Mesendoderm (in vitro differentiated cells): ENCODE measurements around the gene PACSIN1.

Experiments
- DNase-seq: peaks from one replicate; pipeline ENCODE4 v3.0.0; 2013
- H2AK5ac ChIP-seq: 2 replicates; pipeline ENCODE4 v1.6.1; 2013; ENCODE audit warnings: low read length, inconsistent platforms
- H2BK120ac ChIP-seq: 2 replicates; pipeline ENCODE4 v1.6.1; 2013; ENCODE audit warnings: low read depth, mild to moderate bottlenecking, low read length, moderate library complexity, mixed read lengths
- H2BK15ac ChIP-seq: replicated peaks from 2 replicates; pipeline ENCODE4 v1.6.1; 2013; ENCODE audit warnings: low read depth, mild to moderate bottlenecking, moderate library complexity
- H2BK5ac ChIP-seq: 2 replicates; pipeline ENCODE4 v1.6.1; 2013; ENCODE audit warnings: low read length, inconsistent platforms
- H3K18ac ChIP-seq: 2 replicates; pipeline ENCODE4 v1.6.1; 2013; ENCODE audit warnings: mild to moderate bottlenecking, low read length, mixed read lengths
- H3K23ac ChIP-seq: one replicate; pipeline ENCODE4 v1.6.1; 2013; ENCODE audit warnings: low read length
- H3K27ac ChIP-seq: 2 replicates; pipeline ENCODE4 v1.5.1; 2013; ENCODE audit warnings: low read depth, mild to moderate bottlenecking, inconsistent platforms, low read length, moderate library complexity
- H3K27me3 ChIP-seq: 2 replicates; pipeline ENCODE4 v1.6.1; 2013; ENCODE audit warnings: low read length, control low read depth, mild to moderate bottlenecking, inconsistent platforms; ENCODE audit not compliant: insufficient read depth, poor library complexity
- H3K36me3 ChIP-seq: 2 replicates; pipeline ENCODE4 v1.6.1; 2013; ENCODE audit warnings: low read length, inconsistent platforms; ENCODE audit not compliant: control insufficient read depth, insufficient read depth
- H3K4ac ChIP-seq: one replicate; pipeline ENCODE4 v1.6.1; 2013; ENCODE audit warnings: low read depth, mild to moderate bottlenecking, low read length, moderate library complexity
- H3K4me1 ChIP-seq: 2 replicates; pipeline ENCODE4 v1.6.1; 2013; ENCODE audit warnings: low read depth, low read length, inconsistent platforms; ENCODE audit not compliant: control insufficient read depth
- H3K4me2 ChIP-seq: 2 replicates; pipeline ENCODE4 v1.6.1; 2013; ENCODE audit warnings: low read length
- H3K4me3 ChIP-seq: 2 replicates; pipeline ENCODE4 v1.5.1; 2013; ENCODE audit warnings: mild to moderate bottlenecking, low read length
- H3K56ac ChIP-seq: one replicate; pipeline ENCODE4 v1.6.1; 2013; ENCODE audit warnings: low read length
- H3K79me1 ChIP-seq: 2 replicates; pipeline ENCODE4 v1.6.1; 2013; ENCODE audit warnings: low read length, inconsistent platforms
- H3K79me2 ChIP-seq: 2 replicates; pipeline ENCODE4 v1.6.1; 2013; ENCODE audit warnings: mild to moderate bottlenecking, low read length; ENCODE audit not compliant: control insufficient read depth, insufficient read depth
- H3K9ac ChIP-seq: 2 replicates; pipeline ENCODE4 v1.6.1; 2013; ENCODE audit warnings: low read length, inconsistent platforms
- H4K5ac ChIP-seq: one replicate; pipeline ENCODE4 v1.6.1; 2013; ENCODE audit warnings: low read length
- H4K8ac ChIP-seq: one replicate; pipeline ENCODE4 v1.6.1; 2013; ENCODE audit warnings: low read depth, mild to moderate bottlenecking, control low read depth, low read length, moderate library complexity
- WGBS: extraction: QIAGEN DNeasy Blood & Tissue Kit; methylation state at CpG from one replicate; pipeline ENCODE4 v1.1.7; 2013; ENCODE audit warnings: low lambda C conversion rate, missing lambda C conversion rate; ENCODE audit not compliant: insufficient coverage; ENCODE audit errors: extremely low coverage; 5-methylcytosine and 5-hydroxymethylcytosine counted together

PACSIN1 gene

GRCh38 chr6:34581561-34581920 lies 115.7 kb downstream of the PACSIN1 start:
- Histone ChIP-seq H2AK5ac (no peak overlapping the region), H2BK120ac (no peak overlapping the region), H3K79me1 (no peaks in the 10 kb centered on the region), H2BK5ac (no peak overlapping the region), H2BK15ac (no peak overlapping the region), H3K9ac (no peak overlapping the region), H3K4me3 (no peak overlapping the region), H3K23ac (no peak overlapping the region), H3K4me2 (no peak overlapping the region), H3K36me3 (no peaks in the 10 kb centered on the region), H3K27ac (no peak overlapping the region), H3K27me3 (no peaks in the 10 kb centered on the region), H3K4ac (no peak overlapping the region), H4K8ac (no peak overlapping the region), H4K5ac (no peak overlapping the region), H3K4me1 (peaks cover 3% of the 10 kb centered on the region), H3K56ac (no peak overlapping the region), H3K79me2 (no peaks in the 10 kb centered on the region), H3K18ac (no peak overlapping the region)
- DNase-seq = no peak
- no CpG with 5 or more reads among the region's 4 CpGs for WGBS

GRCh38 chr6:34583461-34583860 lies 117.6 kb downstream of the PACSIN1 start:
- Histone ChIP-seq H3K79me1 (no peaks in the 10 kb centered on the region), H3K4me2 (no peak overlapping the region), H3K4ac (no peak overlapping the region), H2BK5ac (no peak overlapping the region), H3K23ac (no peak overlapping the region), H3K9ac (no peak overlapping the region), H3K18ac (no peak overlapping the region), H4K5ac (no peak overlapping the region), H2BK120ac (no peak overlapping the region), H3K4me3 (no peak overlapping the region), H3K27ac (no peak overlapping the region), H2BK15ac (no peak overlapping the region), H3K56ac (no peak overlapping the region), H3K36me3 (no peaks in the 10 kb centered on the region), H4K8ac (no peak overlapping the region), H3K27me3 (no peaks in the 10 kb centered on the region), H3K79me2 (no peaks in the 10 kb centered on the region), H3K4me1 (peaks cover 3% of the 10 kb centered on the region), H2AK5ac (no peak overlapping the region)
- DNase-seq = no peak
- WGBS = no CpG with 5 or more reads among the region's 6 CpGs

DNA sequence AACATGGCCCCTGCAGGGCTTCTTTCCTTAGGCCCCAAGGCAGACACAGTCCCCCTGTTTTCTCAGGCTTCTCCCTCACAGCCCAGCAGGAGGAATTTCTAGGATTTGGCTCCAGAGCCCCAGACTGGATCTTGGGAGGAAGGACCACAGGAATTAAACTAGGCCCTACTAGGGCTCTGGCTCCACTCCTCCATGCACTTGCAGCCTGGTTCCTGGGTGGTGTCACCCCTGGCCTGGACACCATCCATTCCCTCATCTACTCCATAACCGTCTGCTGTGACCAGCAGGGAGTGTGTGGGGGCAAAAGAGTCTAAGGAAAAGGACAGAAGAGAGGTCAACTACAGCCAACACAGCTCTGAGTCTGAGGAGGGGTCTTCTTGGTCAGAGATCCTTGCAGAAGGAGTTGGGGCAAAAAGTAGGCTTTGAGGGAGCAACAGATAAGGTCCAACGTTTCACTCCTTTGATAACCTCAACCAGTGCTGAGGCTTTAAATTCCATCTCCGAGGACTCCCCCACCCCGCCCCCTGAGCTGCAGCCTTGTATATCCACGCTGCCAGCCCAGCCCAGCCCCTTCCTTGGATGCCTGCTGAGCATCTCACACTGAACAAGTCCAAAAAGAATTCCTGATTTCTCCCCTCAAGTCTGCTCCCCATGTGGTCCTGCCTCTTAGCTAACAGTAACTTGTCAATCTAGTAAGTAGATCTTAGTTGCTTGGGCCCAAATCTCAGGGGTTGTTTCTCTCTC lies 118.2 kb downstream of the PACSIN1 start:
- peaks cover 2% of the 10 kb centered on the region for H3K79me1 ChIP-seq

DNA sequence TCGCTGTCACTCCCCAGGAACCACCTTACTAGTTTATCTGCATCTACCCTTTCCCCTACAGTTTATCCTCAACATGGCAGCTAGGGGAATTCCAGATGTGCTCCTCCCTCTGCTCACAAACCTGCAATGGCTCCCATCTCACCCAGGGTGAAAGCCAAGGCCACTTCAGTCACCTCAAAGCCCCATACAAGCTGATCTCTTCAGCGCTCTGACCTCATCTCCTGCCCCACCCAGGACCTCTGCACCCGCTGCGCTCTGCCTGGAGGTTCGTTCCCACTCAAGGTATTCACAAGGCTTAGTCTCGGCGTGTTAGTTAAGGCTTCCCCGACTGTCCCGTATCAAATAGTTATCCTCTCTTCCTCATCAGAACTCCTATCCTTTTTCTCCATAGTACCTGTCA lies 118.8 kb downstream of the PACSIN1 start:
- Histone ChIP-seq H3K23ac (no peak overlapping the region), H4K8ac (no peak overlapping the region), H2AK5ac (no peak overlapping the region), H3K9ac (no peak overlapping the region), H3K79me2 (no peaks in the 10 kb centered on the region), H2BK120ac (no peak overlapping the region), H3K79me1 (peaks cover 5% of the 10 kb centered on the region), H3K4ac (no peak overlapping the region), H4K5ac (no peak overlapping the region), H3K18ac (no peak overlapping the region), H3K56ac (no peak overlapping the region), H3K36me3 (no peaks in the 10 kb centered on the region), H3K27ac (no peak overlapping the region), H3K4me2 (no peak overlapping the region), H3K4me3 (no peak overlapping the region), H3K27me3 (no peaks in the 10 kb centered on the region), H2BK5ac (no peak overlapping the region), H3K4me1 (peaks cover 3% of the 10 kb centered on the region), H2BK15ac (no peak overlapping the region)
- no CpG with 5 or more reads among the region's 9 CpGs for WGBS
- no peak for DNase-seq

More for the DNA sequence above, 118.2 kb downstream of the PACSIN1 start:
- H3K4me3 ChIP-seq = no peak overlapping the region
- no peak overlapping the region for H3K56ac ChIP-seq
- no peak overlapping the region for H2AK5ac ChIP-seq
- no peak overlapping the region for H3K23ac ChIP-seq
- H2BK120ac ChIP-seq = no peak overlapping the region
- no peak overlapping the region for H3K9ac ChIP-seq
- no peaks in the 10 kb centered on the region for H3K27me3 ChIP-seq
- WGBS = no CpG with 5 or more reads among the region's 5 CpGs
- no peak overlapping the region for H3K18ac ChIP-seq
- no peaks in the 10 kb centered on the region for H3K79me2 ChIP-seq
- no peak overlapping the region for H4K8ac ChIP-seq
- no peak for DNase-seq
- H2BK15ac ChIP-seq = no peak overlapping the region
- no peak overlapping the region for H4K5ac ChIP-seq
- H3K4me2 ChIP-seq = no peak overlapping the region
- H3K4ac ChIP-seq = no peak overlapping the region
- H3K27ac ChIP-seq = no peak overlapping the region
- peaks cover 3% of the 10 kb centered on the region for H3K4me1 ChIP-seq
- H3K36me3 ChIP-seq = no peaks in the 10 kb centered on the region
- no peak overlapping the region for H2BK5ac ChIP-seq
